Neural cell (in vitro differentiated cells): ENCODE data around the gene MEIS3. TPM values are rescaled to one million over a fixed set of nuclear protein-coding genes. Genes with fewer than 3 reads are reported as not detected.

Experiments used
- H2AFZ ChIP-seq: fragments of 200-600, 300-800 bp; sonication (generic), shearing (Covaris generic); 2 replicates; pipeline ENCODE4 v1.6.0; 2014; ENCODE audit warnings: low read depth, mild to moderate bottlenecking, antibody characterized with exemption, low read length, moderate library complexity
- H3F3A ChIP-seq: fragments of 200-600 bp; shearing (Covaris generic); 2 replicates; pipeline ENCODE4 v1.6.1; 2016; ENCODE audit warnings: mild to moderate bottlenecking, moderate library complexity, mixed read lengths, antibody characterized with exemption, low read length; ENCODE audit not compliant: insufficient read depth, poor library complexity, severe bottlenecking
- H3K27ac ChIP-seq: fragments of 200-600, 300-800 bp; sonication (generic), shearing (Covaris generic); 2 replicates; pipeline ENCODE4 v1.5.1; 2014; ENCODE audit warnings: mild to moderate bottlenecking, low read length, moderate library complexity
- H3K27me3 ChIP-seq: fragments of 300-800, 200-600 bp; sonication (generic), shearing (Covaris generic); 2 replicates; pipeline ENCODE4 v1.6.0; 2014; ENCODE audit warnings: mild to moderate bottlenecking, low read depth, low read length, moderate library complexity; ENCODE audit not compliant: insufficient read depth
- H3K36me3 ChIP-seq: fragments of 300-800, 200-600 bp; sonication (generic), shearing (Covaris generic); 2 replicates; pipeline ENCODE4 v1.5.1; 2014; ENCODE audit warnings: mild to moderate bottlenecking, antibody characterized with exemption, low read length, moderate library complexity; ENCODE audit not compliant: insufficient read depth
- H3K4me2 ChIP-seq: fragments of 300-800, 200-600 bp; sonication (generic), shearing (Covaris generic); 2 replicates; pipeline ENCODE4 v1.6.0; 2014; ENCODE audit warnings: mild to moderate bottlenecking, low read length
- H3K4me3 ChIP-seq: fragments of 300-800, 200-600 bp; sonication (generic), shearing (Covaris generic); 2 replicates; pipeline ENCODE4 v1.5.1; 2014; ENCODE audit warnings: mild to moderate bottlenecking, low read length, moderate library complexity
- H3K79me2 ChIP-seq: fragments of 200-600 bp; shearing (Covaris generic); replicated peaks from 2 replicates; pipeline ENCODE4 v1.6.0; 2014; ENCODE audit warnings: mild to moderate bottlenecking, low read length, moderate library complexity; ENCODE audit not compliant: insufficient read depth
- H3K9ac ChIP-seq: fragments of 300-800, 200-600 bp; sonication (generic), shearing (Covaris generic); 2 replicates; pipeline ENCODE4 v1.6.1; 2016; ENCODE audit warnings: mild to moderate bottlenecking, low read length, mixed read lengths
- H3K9me2 ChIP-seq: fragments of 200-600 bp; shearing (Covaris generic); 2 replicates; pipeline ENCODE4 v1.6.1; 2016; ENCODE audit warnings: mild to moderate bottlenecking, low read length, mixed read lengths; ENCODE audit not compliant: insufficient read depth
- H3K9me3 ChIP-seq: fragments of 200-600, 300-800 bp; sonication (generic), shearing (Covaris generic); 2 replicates; pipeline ENCODE4 v1.6.1; 2016; ENCODE audit warnings: mild to moderate bottlenecking, mixed run types, low read length, moderate library complexity, mixed read lengths
- H4K20me1 ChIP-seq: fragments of 200-600 bp; shearing (Covaris generic); 2 replicates; pipeline ENCODE4 v1.6.1; 2016; ENCODE audit warnings: mild to moderate bottlenecking, mixed run types; ENCODE audit not compliant: insufficient read depth
- CTCF ChIP-seq: fragments of 450-650 bp; IDR thresholded peaks from 2 replicates; pipeline ENCODE4 v1.5.1; 2014; ENCODE audit warnings: antibody characterized with exemption, mild to moderate bottlenecking, moderate library complexity; ENCODE audit not compliant: poor library complexity, severe bottlenecking
- EP300 ChIP-seq: fragments of 450-650 bp; conservative IDR thresholded peaks from 2 replicates; pipeline ENCODE4 v1.6.1; 2014; ENCODE audit warnings: antibody characterized with exemption, mild to moderate bottlenecking, moderate library complexity; ENCODE audit not compliant: poor library complexity, severe bottlenecking
- EZH2 ChIP-seq: fragments of 200-600, 300-800 bp; shearing (Covaris generic), sonication (generic); IDR thresholded peaks from 2 replicates; pipeline ENCODE4 v1.6.1; 2014; ENCODE audit warnings: antibody characterized with exemption, low read length, borderline replicate concordance, mild to moderate bottlenecking; ENCODE audit not compliant: insufficient read depth, poor library complexity, severe bottlenecking
- MXI1 ChIP-seq: fragments of 450-650 bp; conservative IDR thresholded peaks from 2 replicates; pipeline ENCODE4 v1.6.1; 2014; ENCODE audit warnings: antibody characterized with exemption, mild to moderate bottlenecking; ENCODE audit not compliant: poor library complexity, severe bottlenecking
- POLR2AphosphoS5 ChIP-seq: IDR thresholded peaks from 2 replicates; pipeline ENCODE4 v1.6.1; 2012
- RAD21 ChIP-seq: fragments of 450-650 bp; conservative IDR thresholded peaks from 2 replicates; pipeline ENCODE4 v1.6.1; 2014; ENCODE audit warnings: antibody characterized with exemption, mild to moderate bottlenecking, moderate library complexity
- REST ChIP-seq: IDR thresholded peaks from 2 replicates; pipeline ENCODE4 v1.6.1; 2012; ENCODE audit warnings: borderline replicate concordance
- SMC3 ChIP-seq: fragments of 450-650 bp; conservative IDR thresholded peaks from 2 replicates; pipeline ENCODE4 v1.6.1; 2014; ENCODE audit warnings: antibody characterized with exemption, mild to moderate bottlenecking, moderate library complexity; ENCODE audit not compliant: poor library complexity
- TAF1 ChIP-seq: IDR thresholded peaks from 2 replicates; pipeline ENCODE4 v1.6.1; 2012; ENCODE audit warnings: low read depth
- polyA plus RNA-seq: library from polyadenylated mRNA; depleted of rRNA; stranded (reverse); fragments of >200 nt; gene quantifications from 2 replicates; pipeline ENCODE4 v1.2.3, GENCODE V29; 2014

Gene MEIS3
- polyA plus RNA-seq, 1 donor from 2014 or later, result 379 TPM

GRCh38 chr19:47433121-47433520 lies 13.8 kb upstream of the MEIS3 start:
- Histone ChIP-seq H3K4me3 (no peak overlapping the region), H3K9ac (no peak overlapping the region), H3K36me3 (no peaks in the 10 kb centered on the region), H3K9me3 (no peaks in the 10 kb centered on the region), H2AFZ (no peak overlapping the region), H3K9me2 (no peaks in the 10 kb centered on the region), H4K20me1 (no peaks in the 10 kb centered on the region), H3K4me2 (no peak overlapping the region), H3F3A (no peaks in the 10 kb centered on the region), H3K27me3 (peaks cover 20% of the 10 kb centered on the region), H3K27ac (no peak overlapping the region), H3K79me2 (no peaks in the 10 kb centered on the region)
- TF ChIP-seq REST, result no peak
- TF ChIP-seq CTCF, result no peak
- no peak for TF ChIP-seq TAF1
- TF ChIP-seq EP300, result no peak
- no peak for TF ChIP-seq SMC3
- TF ChIP-seq EZH2, result no peak
- TF ChIP-seq POLR2AphosphoS5, result no peak
- no peak for TF ChIP-seq RAD21
- no peak for TF ChIP-seq MXI1

GRCh38 chr19:47432499-47432898 lies 13.2 kb upstream of the MEIS3 start:
- Histone ChIP-seq H3K9me2 (no peaks in the 10 kb centered on the region), H3K79me2 (no peaks in the 10 kb centered on the region)

More at GRCh38 chr19:47432499-47432898, 13.2 kb upstream of the MEIS3 start:
- H3F3A ChIP-seq, result no peaks in the 10 kb centered on the region
- H3K36me3 ChIP-seq, result no peaks in the 10 kb centered on the region
- TF ChIP-seq EZH2 (no peak), EP300 (no peak), REST (no peak), RAD21 (no peak), POLR2AphosphoS5 (no peak)
- no peak overlapping the region for H3K4me2 ChIP-seq
- H4K20me1 ChIP-seq, result no peaks in the 10 kb centered on the region
- H3K4me3 ChIP-seq, result no peak overlapping the region
- no peak overlapping the region for H3K27ac ChIP-seq
- no peak overlapping the region for H2AFZ ChIP-seq
- H3K9me3 ChIP-seq, result no peaks in the 10 kb centered on the region
- H3K27me3 ChIP-seq, result peaks cover 20% of the 10 kb centered on the region
- no peak overlapping the region for H3K9ac ChIP-seq
